ENCODE data around the gene SSBP3. TPM values are rescaled to one million over a fixed set of nuclear protein-coding genes. Genes with fewer than 3 reads are reported as not detected.
A peak's percentile ranks its signal among the peaks of the same experiment; 100 is the strongest.

The SSBP3 gene
- total RNA-seq, 2 experiments from 2014 or later = 109 to 111 TPM

GRCh38 chr1:54265659-54266058 lies 140.5 kb downstream of the SSBP3 start:
- DNase-seq = no peak
- H3K4me1 Mint-ChIP-seq (ENCODE audit: low read depth) = peaks cover 23% of the 10 kb centered on the region
- no peak overlapping the region for H3K4me3 Mint-ChIP-seq
- ChIA-PET CTCF (no interaction called here), POLR2A (no interaction called here)
- peaks cover 6% of the 10 kb centered on the region for H3K36me3 Mint-ChIP-seq (ENCODE audit: low read depth)
- H3K27ac Mint-ChIP-seq = peak overlapping the region; percentile 27
- H3K9me3 Mint-ChIP-seq (ENCODE audit: insufficient read depth) = no peaks in the 10 kb centered on the region
- ATAC-seq = no peak
- H3K27me3 Mint-ChIP-seq (ENCODE audit: low read depth) = no peaks in the 10 kb centered on the region

- POLR2A ChIA-PET = no interaction called here
- H3K27ac Mint-ChIP-seq = peak overlapping the region; percentile 27
- peaks cover 22% of the 10 kb centered on the region for H3K4me1 Mint-ChIP-seq (ENCODE audit: low read depth)
Observed at GRCh38 chr1:54265126-54265525, 141.1 kb downstream of the SSBP3 start.

GRCh38 chr1:54263601-54264226 lies 142.5 kb downstream of the SSBP3 start:
- ChIA-PET CTCF (interaction anchor here (1.0 to 1.1 kb wide), 2 partner anchors 22 to 226 kb away, joined by 3 read pairs; no protein-coding TSS in a partner anchor), POLR2A (interaction anchor here (0.6 kb wide), 1 partner anchor 11 kb away, joined by 3 read pairs; no protein-coding TSS in a partner anchor)
- H3K36me3 Mint-ChIP-seq (ENCODE audit: low read depth) = peaks cover 6% of the 10 kb centered on the region
- H3K4me1 Mint-ChIP-seq (ENCODE audit: low read depth) = peaks cover 15% of the 10 kb centered on the region
- H3K9me3 Mint-ChIP-seq (ENCODE audit: insufficient read depth) = no peaks in the 10 kb centered on the region
- no peak for DNase-seq
- H3K4me3 Mint-ChIP-seq = no peak overlapping the region
- peak overlapping the region; percentile 77 for H3K27ac Mint-ChIP-seq
- no peaks in the 10 kb centered on the region for H3K27me3 Mint-ChIP-seq (ENCODE audit: low read depth)
- ATAC-seq = no peak

More at GRCh38 chr1:54265126-54265525, 141.1 kb downstream of the SSBP3 start:
- Mint-ChIP-seq H3K36me3 (ENCODE audit: low read depth) (peaks cover 6% of the 10 kb centered on the region), H3K4me3 (no peak overlapping the region), H3K27me3 (ENCODE audit: low read depth) (no peaks in the 10 kb centered on the region), H3K9me3 (ENCODE audit: insufficient read depth) (no peaks in the 10 kb centered on the region)
- CTCF ChIA-PET = no interaction called here
- no peak for ATAC-seq
- no peak for DNase-seq

- ChIA-PET POLR2A (no interaction called here), CTCF (interaction anchor here (1.0 kb wide), 1 partner anchor 227 kb away, joined by 3 read pairs; no protein-coding TSS in a partner anchor)
- Mint-ChIP-seq H3K4me1 (ENCODE audit: low read depth) (peaks cover 17% of the 10 kb centered on the region), H3K4me3 (no peak overlapping the region), H3K27ac (no peak overlapping the region), H3K9me3 (ENCODE audit: insufficient read depth) (no peaks in the 10 kb centered on the region), H3K27me3 (ENCODE audit: low read depth) (no peaks in the 10 kb centered on the region), H3K36me3 (ENCODE audit: low read depth) (peaks cover 8% of the 10 kb centered on the region)
- DNase-seq (no peak), ATAC-seq (no peak)
Observed at GRCh38 chr1:54262244-54262643, 143.9 kb downstream of the SSBP3 start.

- CTCF ChIA-PET = interaction anchor here (0.6 kb wide), 1 partner anchor 24 kb away, joined by 3 read pairs; no protein-coding TSS in a partner anchor
- ATAC-seq (no peak), DNase-seq (no peak)
- Mint-ChIP-seq H3K36me3 (ENCODE audit: low read depth) (peaks cover 13% of the 10 kb centered on the region), H3K27me3 (ENCODE audit: low read depth) (no peaks in the 10 kb centered on the region), H3K4me3 (no peak overlapping the region), H3K27ac (peak overlapping the region; percentile 63), H3K4me1 (ENCODE audit: low read depth) (peaks cover 17% of the 10 kb centered on the region), H3K9me3 (ENCODE audit: insufficient read depth) (no peaks in the 10 kb centered on the region)
- POLR2A ChIA-PET = interaction anchor here (1.2 kb wide), 1 partner anchor 8 kb away, joined by 4 read pairs; no protein-coding TSS in a partner anchor
Observed at GRCh38 chr1:54260810-54261209, 145.4 kb downstream of the SSBP3 start.

GRCh38 chr1:54259546-54260140 lies 146.6 kb downstream of the SSBP3 start:
- POLR2A ChIA-PET = no interaction called here
- H3K4me3 Mint-ChIP-seq = no peak overlapping the region
- H3K36me3 Mint-ChIP-seq (ENCODE audit: low read depth) = peaks cover 6% of the 10 kb centered on the region
- no peak for ATAC-seq
- no peak overlapping the region for H3K27ac Mint-ChIP-seq
- no peaks in the 10 kb centered on the region for H3K9me3 Mint-ChIP-seq (ENCODE audit: insufficient read depth)
- DNase-seq = no peak
- H3K4me1 Mint-ChIP-seq (ENCODE audit: low read depth) = peaks cover 13% of the 10 kb centered on the region
- no peaks in the 10 kb centered on the region for H3K27me3 Mint-ChIP-seq (ENCODE audit: low read depth)
- CTCF ChIA-PET = no interaction called here

GRCh38 chr1:54257876-54258275 lies 148.3 kb downstream of the SSBP3 start:
- Mint-ChIP-seq H3K27me3 (ENCODE audit: low read depth) (no peaks in the 10 kb centered on the region), H3K4me3 (no peak overlapping the region), H3K4me1 (ENCODE audit: low read depth) (peaks cover 10% of the 10 kb centered on the region), H3K27ac (no peak overlapping the region), H3K36me3 (ENCODE audit: low read depth) (peaks cover 9% of the 10 kb centered on the region), H3K9me3 (ENCODE audit: insufficient read depth) (no peaks in the 10 kb centered on the region)
- CTCF ChIA-PET = no interaction called here
- ATAC-seq (no peak), DNase-seq (no peak)
- POLR2A ChIA-PET = no interaction called here

- ATAC-seq (no peak), DNase-seq (no peak)
- Mint-ChIP-seq H3K36me3 (ENCODE audit: low read depth) (peaks cover 14% of the 10 kb centered on the region), H3K9me3 (ENCODE audit: insufficient read depth) (no peaks in the 10 kb centered on the region), H3K27ac (peak overlapping the region; percentile 27), H3K27me3 (ENCODE audit: low read depth) (no peaks in the 10 kb centered on the region), H3K4me3 (no peak overlapping the region), H3K4me1 (ENCODE audit: low read depth) (peaks cover 15% of the 10 kb centered on the region)
- POLR2A ChIA-PET = no interaction called here
- CTCF ChIA-PET = no interaction called here
Observed at GRCh38 chr1:54257346-54257620, 148.9 kb downstream of the SSBP3 start.

- H3K4me3 Mint-ChIP-seq = no peak overlapping the region
- no peak for ATAC-seq
Observed at GRCh38 chr1:54256522-54257345, 149.5 kb downstream of the SSBP3 start.

GRCh38 chr1:54255026-54255702 lies 151.0 kb downstream of the SSBP3 start:
- H3K4me1 Mint-ChIP-seq (ENCODE audit: low read depth) = peaks cover 18% of the 10 kb centered on the region
- DNase-seq (no peak), ATAC-seq (no peak)
- CTCF ChIA-PET = interaction anchor here (0.8 kb wide), 1 partner anchor 13 kb away, joined by 3 read pairs; no protein-coding TSS in a partner anchor
- H3K27me3 Mint-ChIP-seq (ENCODE audit: low read depth) = no peaks in the 10 kb centered on the region
- H3K4me3 Mint-ChIP-seq = no peak overlapping the region
- POLR2A ChIA-PET = no interaction called here
- H3K9me3 Mint-ChIP-seq (ENCODE audit: insufficient read depth) = no peaks in the 10 kb centered on the region
- peaks cover 16% of the 10 kb centered on the region for H3K36me3 Mint-ChIP-seq (ENCODE audit: low read depth)
- no peak overlapping the region for H3K27ac Mint-ChIP-seq

More at GRCh38 chr1:54256522-54257345, 149.5 kb downstream of the SSBP3 start:
- peaks cover 14% of the 10 kb centered on the region for H3K36me3 Mint-ChIP-seq (ENCODE audit: low read depth)
- H3K27me3 Mint-ChIP-seq (ENCODE audit: low read depth) = no peaks in the 10 kb centered on the region
- H3K9me3 Mint-ChIP-seq (ENCODE audit: insufficient read depth) = no peaks in the 10 kb centered on the region
- H3K4me1 Mint-ChIP-seq (ENCODE audit: low read depth) = peaks cover 17% of the 10 kb centered on the region
- peak overlapping the region; percentile 27 for H3K27ac Mint-ChIP-seq
- CTCF ChIA-PET = no interaction called here
- no peak for DNase-seq
- POLR2A ChIA-PET = no interaction called here

- ATAC-seq = no peak
- H3K4me1 Mint-ChIP-seq (ENCODE audit: low read depth) = peaks cover 23% of the 10 kb centered on the region
- H3K27me3 Mint-ChIP-seq (ENCODE audit: low read depth) = no peaks in the 10 kb centered on the region
- H3K27ac Mint-ChIP-seq = no peak overlapping the region
- no peaks in the 10 kb centered on the region for H3K9me3 Mint-ChIP-seq (ENCODE audit: insufficient read depth)
- DNase-seq = no peak
- no peak overlapping the region for H3K4me3 Mint-ChIP-seq
- ChIA-PET CTCF (no interaction called here), POLR2A (no interaction called here)
- H3K36me3 Mint-ChIP-seq (ENCODE audit: low read depth) = peaks cover 21% of the 10 kb centered on the region
Observed at GRCh38 chr1:54254055-54254454, 152.1 kb downstream of the SSBP3 start.

- ChIA-PET POLR2A (no interaction called here), CTCF (no interaction called here)
- no peak for ATAC-seq
- DNase-seq = no peak
- Mint-ChIP-seq H3K27me3 (ENCODE audit: low read depth) (no peaks in the 10 kb centered on the region), H3K4me1 (ENCODE audit: low read depth) (peaks cover 23% of the 10 kb centered on the region), H3K9me3 (ENCODE audit: insufficient read depth) (no peaks in the 10 kb centered on the region), H3K36me3 (ENCODE audit: low read depth) (peaks cover 24% of the 10 kb centered on the region), H3K27ac (peak overlapping the region; percentile 8), H3K4me3 (no peak overlapping the region)
Observed at GRCh38 chr1:54253480-54253879, 152.7 kb downstream of the SSBP3 start.

All from activated CD8-positive, alpha-beta T cell treated with anti-CD3 and anti-CD28 coated beads, Interleukin-2, amount 10 ng/mL, durations not matched to agents 7 days and 5 days (primary cell).